Breast epithelium (tissue), 3 donors: Measurements from ENCODE around the gene CDC14B. TPM values are rescaled to one million over a fixed set of nuclear protein-coding genes. Genes with fewer than 3 reads are reported as not detected.

Source experiments
- total RNA-seq, 3 donors: library from RNA; depleted of rRNA; stranded (reverse); fragments of >200 nt; gene quantifications; one replicate each; pipeline ENCODE4 v1.1.0, GENCODE V29; 2016

CDC14B gene
- total RNA-seq, 3 donors from 2014 or later: 22.0 to 33.4 (median 23.9) TPM

Other genes starting within 250 kb of the CDC14B start
- 10 to 100 TPM; 21.2 to 25.6 (median 21.3) TPM for gene SLC35D2, start 236.1 kb downstream of the CDC14B start, total RNA-seq
- gene ZNF367, start 201.5 kb downstream of the CDC14B start, total RNA-seq: 1 to 10 TPM in 2 of 3 donors, under 1 TPM in 1; 0.98 to 1.8 (median 1.2) TPM
- 10 to 100 TPM in 2 of 3 donors, 1 to 10 TPM in 1; 9.7 to 26.6 (median 22.3) TPM for gene HABP4, start 169.7 kb downstream of the CDC14B start, total RNA-seq
- 10 to 100 TPM; 14.3 to 26.1 (median 16.1) TPM for gene PRXL2C, start 35.5 kb upstream of the CDC14B start, total RNA-seq
- gene ZNF510, start 158.2 kb upstream of the CDC14B start, total RNA-seq: 10 to 100 TPM; 13.8 to 25.2 (median 17.4) TPM
- 10 to 100 TPM in 2 of 3 donors, 1 to 10 TPM in 1; 9.0 to 23.0 (median 18.4) TPM for gene ZNF782, start 234.7 kb upstream of the CDC14B start, total RNA-seq